Hematopoietic multipotent progenitor cell (in vitro differentiated cells): ENCODE data around the gene SDK1. TPM values are rescaled to one million over a fixed set of nuclear protein-coding genes. Genes with fewer than 3 reads are reported as not detected.

Experiments used
- DNase-seq, 3 donors: peaks; one replicate each; pipeline ENCODE4 v3.0.0-alpha.2; 2011 to 2015; ENCODE audit warnings: low read depth in 2 of 3, low spot score in 2 of 3
- total RNA-seq: library from RNA; depleted of rRNA; stranded (reverse); fragments of >200 nt; gene quantifications from one replicate; pipeline ENCODE4 v1.2.3, GENCODE V29; 2012

SDK1 gene
- total RNA-seq, 1 donor = 0.81 TPM

DNA sequence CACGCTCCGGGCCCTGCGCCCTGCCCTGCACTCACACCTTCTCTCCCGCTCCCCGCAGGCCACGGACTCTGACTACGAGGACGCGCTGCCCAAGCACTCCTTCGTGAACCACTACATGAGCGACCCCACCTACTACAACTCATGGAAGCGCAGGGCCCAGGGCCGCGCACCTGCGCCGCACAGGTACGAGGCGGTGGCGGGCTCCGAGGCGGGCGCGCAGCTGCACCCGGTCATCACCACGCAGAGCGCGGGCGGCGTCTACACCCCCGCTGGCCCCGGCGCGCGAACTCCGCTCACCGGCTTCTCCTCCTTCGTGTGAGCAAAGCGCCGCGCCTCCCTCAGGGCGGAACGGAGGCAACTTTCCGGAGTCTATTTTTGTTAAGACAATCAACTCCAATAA lies 964.0 kb downstream of the SDK1 start:
- DNase-seq = no peak

DNA sequence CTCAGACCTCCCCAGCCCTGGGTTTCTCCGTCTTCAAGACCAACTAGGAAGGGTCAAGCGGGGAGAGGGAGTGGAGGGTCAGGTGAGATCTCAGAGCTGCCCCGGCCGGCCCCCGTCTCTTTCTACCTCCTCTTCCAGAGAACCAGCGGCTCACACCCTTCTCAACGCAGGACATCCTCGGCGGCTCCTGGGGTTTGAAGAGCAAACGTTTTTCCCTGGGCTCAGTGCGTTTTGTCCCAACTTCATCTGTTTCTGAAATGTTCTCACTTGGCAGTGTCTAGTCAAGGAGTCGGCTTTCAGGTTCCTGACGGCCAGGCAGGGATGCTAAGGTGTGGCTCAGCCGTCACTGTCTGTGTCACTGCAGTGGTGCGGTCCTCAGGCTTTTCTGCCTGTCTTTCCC lies 964.6 kb downstream of the SDK1 start:
- DNase-seq = no peak

- DNase-seq = no peak
Observed at GRCh38 chr7:4266270-4267040, 965.4 kb downstream of the SDK1 start.

DNA sequence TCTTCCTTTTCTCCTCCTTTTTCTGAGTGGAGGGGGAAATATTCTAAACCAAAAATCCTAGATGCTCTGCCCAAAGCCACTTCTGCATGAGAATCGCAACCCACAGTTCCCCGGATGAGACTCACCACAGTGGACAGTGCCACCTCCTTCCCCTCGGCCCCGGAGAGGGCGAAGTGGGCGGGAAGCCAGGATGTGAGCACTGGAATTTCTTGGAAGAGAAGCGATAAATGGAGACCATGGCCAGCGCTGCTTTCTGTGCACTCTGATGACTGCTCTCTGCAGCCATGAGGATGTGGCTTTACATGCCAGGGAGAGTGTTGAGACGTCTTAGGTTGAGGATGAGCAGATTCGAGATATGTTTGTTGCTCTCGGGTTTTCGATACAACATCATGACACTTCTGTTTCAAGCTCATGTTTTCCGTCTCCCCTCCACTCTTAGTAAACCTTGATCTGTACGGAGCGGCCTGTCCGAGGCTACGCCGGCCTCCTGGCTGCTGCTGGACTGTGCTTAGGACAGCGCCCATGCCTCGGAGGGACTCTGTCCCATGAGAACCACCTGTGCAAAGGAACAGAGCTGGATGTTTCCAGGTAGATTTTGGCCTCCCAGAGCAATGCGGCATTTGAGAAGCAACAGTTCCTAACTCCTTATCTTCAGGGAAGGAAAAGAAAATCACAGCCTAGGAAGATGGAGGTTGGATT lies 966.4 kb downstream of the SDK1 start:
- DNase-seq = no peak

DNA sequence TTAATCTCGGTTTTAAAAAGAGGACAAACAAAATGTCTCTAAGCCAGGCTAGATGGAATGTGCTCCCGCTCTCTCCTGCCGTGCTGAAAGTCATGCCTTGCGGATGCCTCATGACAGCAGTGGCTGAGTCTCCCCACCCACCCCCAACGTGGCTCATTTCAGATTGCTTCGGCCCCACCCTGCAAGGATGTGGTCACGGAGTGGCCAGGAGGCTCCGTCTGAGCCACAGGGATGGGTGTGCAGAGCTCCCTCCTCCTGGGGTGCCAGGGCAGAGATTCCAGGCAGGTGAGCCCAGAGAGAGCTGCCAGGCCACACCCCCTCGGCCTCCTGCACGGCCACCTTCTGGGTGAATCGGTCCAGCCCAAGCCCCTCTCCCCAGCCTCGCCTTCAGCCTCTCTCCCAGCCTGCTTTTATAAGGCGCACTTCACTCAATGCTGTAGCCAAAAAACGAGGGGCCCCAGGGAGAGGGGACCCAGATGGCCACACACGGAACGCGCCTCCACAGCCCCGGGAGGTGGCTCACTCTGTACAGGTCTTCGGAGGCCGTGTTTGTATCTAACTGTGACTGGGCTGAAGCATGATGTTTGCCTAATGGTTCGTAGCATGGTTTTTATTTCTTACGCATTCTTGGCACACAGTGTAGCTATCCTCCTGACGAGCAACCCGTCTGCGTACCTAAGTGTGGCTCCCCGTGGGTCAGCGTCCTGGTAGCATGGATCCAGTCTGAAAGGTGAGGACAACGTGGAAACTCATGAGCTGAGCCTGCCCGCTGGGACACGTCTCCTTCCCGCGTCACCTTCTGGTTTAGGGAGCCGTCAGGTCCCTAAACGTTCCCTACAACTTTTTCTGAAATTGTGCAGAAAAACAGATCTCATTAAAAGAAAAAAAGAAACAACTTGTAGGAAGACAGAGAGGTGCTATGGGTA lies 967.3 kb downstream of the SDK1 start:
- no peak for DNase-seq

DNA sequence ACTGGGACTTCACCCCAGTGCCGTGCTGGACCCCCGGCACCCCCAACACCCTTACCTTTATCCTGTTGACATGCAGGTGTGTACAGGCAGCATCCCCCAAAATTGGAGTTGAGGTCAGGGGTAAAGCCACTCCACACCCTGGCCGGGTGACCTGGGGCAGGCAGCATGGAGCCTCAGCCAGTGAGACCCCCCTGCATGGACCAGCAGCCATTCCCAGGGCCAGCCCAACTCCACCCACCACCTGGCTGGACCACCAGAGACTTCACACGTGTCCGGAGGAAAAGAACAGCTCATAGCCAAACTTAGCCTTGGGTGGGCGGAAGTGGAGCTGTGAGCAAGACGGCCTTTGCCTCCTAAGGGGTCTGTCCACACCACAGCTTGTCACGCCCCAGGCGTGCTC lies 968.0 kb downstream of the SDK1 start:
- no peak for DNase-seq

- DNase-seq = no peak
Observed at GRCh38 chr7:4269746-4270145, 968.7 kb downstream of the SDK1 start.

DNA sequence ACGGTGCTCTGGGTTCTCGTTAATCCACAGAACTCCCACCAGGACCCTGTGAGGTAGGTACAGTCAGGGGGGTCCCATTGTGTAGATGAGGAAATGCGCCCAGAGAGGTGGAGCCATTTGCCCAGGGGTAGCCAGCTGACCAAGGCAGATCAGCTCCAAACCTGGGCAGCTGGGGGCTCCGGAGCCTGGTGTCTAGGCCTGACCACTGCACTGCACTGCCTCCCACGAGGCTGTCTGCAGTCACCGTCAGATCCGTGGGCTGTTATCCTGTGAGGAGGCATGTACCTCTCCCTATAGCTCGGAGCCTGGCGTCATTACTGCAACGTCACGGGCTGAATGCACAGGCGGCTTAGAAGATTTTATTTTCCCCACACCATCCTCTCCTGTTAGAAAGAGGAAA lies 969.2 kb downstream of the SDK1 start:
- no peak for DNase-seq

- DNase-seq = no peak
Observed at GRCh38 chr7:4270941-4271715, 970.1 kb downstream of the SDK1 start.

DNA sequence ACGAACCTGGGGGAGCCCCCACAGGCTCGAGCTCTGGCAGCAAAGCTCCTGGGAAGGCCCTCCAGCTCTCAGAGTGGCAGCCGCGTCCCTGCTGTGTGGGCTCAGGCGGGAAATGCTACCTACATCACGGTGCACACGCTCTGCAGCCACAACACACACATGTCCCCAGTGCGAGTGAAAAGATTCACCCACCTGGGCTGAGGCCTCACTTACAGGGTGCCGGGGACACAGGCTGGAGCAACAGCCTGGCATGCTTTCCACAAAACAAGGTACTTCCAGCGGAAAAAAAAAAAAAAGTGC lies 970.6 kb downstream of the SDK1 start:
- no peak for DNase-seq

DNA sequence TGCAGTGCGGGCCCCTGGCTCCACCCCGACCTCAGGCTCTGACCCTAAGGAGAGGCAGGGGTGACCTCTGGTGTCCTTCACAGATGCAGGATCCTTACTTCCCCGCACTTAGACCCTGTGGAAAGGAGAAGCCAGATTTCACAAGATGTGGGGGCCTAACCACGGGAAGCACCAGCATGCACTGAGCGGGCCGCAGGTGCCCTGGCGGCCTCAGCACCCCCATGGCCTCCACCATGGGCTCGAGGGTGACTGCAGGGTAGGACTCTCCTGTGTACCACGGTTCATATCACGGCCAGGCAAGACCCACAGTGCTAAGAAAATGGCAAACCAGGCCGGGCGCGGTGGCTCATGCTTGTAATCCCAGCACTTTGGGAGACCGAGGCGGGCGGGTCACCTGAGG lies 971.1 kb downstream of the SDK1 start:
- DNase-seq = no peak

- no peak for DNase-seq
Observed at GRCh38 chr7:4273566-4274230, 972.6 kb downstream of the SDK1 start.

- DNase-seq = no peak
Observed at GRCh38 chr7:4274286-4274685, 973.2 kb downstream of the SDK1 start.

GRCh38 chr7:4277936-4278335 lies 976.9 kb downstream of the SDK1 start:
- DNase-seq = no peak

DNA sequence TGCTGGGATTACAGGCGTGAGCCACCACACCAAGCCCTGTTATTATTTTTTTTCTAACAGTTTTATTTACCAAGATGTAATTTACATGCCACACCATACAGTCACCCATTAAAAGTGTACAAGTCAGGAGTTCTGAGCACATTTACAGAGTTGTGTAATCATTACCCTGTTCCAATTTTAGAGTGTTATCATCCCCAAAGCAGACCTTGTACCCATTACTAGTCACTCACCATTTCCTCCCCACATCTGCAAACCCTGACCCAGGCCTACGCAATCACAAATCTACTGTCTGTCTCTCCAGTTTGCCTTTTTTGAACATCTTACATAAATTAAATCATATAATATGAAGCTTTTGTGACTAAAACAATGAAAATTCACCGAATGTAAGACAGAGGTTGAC lies 978.2 kb downstream of the SDK1 start:
- DNase-seq = no peak

DNA sequence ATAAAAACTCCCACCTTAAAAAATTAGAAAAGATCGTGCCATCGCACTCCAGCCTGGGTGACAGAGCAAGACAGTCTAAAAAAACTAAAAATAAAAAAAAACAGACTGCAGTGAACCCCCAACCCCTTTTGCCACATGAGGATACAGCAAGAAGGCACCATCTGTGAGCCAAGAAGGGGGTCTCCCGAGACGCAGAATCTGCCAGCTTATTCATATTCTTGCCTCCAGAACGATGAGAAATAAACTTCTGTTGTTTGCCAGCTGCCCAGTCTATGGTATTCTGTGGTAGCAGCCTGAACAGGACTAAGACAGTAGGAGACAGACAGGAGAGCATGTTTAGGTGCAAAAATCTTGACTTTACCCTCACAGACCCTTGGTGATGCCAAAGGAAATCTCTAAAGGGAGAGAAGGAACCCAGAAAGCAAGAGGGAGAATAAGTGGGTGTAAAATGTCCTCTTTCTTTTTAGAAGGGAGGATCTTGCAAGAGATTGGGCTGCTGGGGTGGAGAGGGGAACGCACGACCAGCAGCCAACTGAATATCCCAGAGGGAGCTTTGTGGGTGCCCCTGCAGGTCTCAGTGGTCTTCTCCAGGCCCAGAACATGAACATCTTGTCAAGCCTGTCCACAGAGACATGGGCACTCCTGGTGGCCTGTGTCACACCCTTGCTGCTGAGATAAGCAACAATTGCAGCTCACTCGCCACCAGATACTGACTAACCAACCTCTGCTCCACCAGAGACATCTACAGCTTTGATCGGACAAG lies 980.4 kb downstream of the SDK1 start:
- DNase-seq = no peak

DNA sequence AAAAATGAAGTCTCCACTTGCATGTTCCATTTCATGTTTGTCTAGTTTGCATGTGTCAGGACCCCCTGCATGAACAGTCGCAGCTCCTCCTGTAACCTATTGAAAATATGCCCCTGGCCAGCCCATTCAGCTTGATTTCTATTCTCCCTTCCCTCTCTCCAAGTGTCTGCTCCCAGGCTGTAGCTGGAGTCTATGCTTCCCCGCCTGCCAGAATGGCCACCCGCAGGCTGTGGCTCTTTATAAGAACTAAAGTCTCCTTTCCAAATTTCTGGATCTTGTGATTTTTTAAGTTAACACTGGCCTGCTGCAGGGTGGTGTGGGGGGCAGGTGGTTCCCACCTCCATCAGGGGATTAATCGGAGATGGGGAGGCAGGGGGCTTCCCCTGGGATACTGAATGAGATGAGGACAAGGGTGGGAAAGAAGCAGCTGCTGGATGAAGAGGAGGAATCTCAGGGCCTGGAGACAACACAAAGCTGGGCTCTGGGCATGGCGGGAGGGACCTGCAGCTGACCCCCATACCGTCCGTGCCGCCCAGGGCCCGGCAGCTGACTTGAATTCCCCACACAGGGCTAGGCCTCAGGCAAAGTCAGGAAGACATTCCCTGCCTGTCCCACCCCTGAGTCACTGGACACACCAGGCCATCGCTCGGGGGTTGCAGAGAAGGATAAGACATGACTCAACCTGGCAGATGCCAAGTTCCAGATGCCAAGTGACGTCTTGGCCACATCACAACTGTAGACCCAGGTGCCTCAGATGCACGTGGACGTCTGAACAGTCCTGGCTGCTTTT lies 981.6 kb downstream of the SDK1 start:
- no peak for DNase-seq

DNA sequence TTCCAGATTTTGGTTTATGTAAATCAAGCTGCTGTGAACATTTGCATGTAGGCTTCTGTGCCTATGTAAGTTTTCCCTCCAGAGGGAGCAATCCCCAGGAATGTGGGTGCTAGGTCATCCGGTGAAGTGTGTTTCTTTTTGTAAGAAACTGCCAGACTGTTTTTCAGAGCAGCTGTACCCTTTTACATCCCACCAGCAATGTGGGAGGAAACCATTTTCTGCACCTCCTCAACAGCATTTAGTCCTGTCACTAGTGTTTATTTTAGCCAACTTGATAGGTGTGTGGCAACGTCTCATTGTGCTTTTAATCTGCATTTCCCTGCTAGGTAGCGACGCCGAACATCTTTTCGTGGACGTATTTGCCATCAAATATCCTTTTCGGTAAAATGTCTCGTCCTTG lies 985.3 kb downstream of the SDK1 start:
- DNase-seq = no peak
